Brain pericyte (primary cell): ENCODE results near the gene LKAAEAR1.

Source experiments
- DNase-seq: peaks from one replicate; pipeline ENCODE4 v3.0.0-alpha.2; 2012; ENCODE audit warnings: low read depth, low spot score

The LKAAEAR1 gene

DNA sequence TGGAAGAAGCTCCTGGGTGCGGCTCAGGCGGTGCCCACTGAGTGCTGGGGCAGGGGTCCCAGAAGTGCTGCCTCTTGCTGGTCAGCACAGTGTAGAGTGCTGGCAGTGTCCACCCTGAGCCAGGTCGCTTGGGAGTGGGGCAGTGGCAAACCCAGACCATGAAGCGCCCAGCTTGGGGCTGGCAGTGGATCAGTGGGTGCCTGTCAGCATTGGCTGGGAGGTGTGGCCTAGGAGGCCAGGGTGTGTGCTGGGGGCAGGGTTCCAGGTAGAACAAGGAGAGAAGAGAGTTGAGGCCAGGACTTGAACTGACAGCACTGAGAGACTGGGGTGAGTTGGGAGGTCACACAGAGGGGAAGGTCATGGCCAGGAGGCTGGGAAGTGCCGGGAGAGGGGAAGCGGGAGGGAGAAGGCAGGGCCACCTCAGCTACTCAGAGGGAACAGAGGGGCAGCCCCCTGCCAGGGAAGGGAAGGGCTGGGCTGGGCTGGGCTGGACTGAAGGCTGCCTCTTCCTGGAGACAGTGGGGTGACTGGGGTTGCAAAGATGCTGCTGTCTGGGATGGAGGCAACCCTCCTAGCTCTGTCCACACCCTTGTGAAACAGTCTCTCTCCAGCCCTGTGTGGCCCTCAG, 17.1 kb downstream of the LKAAEAR1 start:
- no peak for DNase-seq

DNA sequence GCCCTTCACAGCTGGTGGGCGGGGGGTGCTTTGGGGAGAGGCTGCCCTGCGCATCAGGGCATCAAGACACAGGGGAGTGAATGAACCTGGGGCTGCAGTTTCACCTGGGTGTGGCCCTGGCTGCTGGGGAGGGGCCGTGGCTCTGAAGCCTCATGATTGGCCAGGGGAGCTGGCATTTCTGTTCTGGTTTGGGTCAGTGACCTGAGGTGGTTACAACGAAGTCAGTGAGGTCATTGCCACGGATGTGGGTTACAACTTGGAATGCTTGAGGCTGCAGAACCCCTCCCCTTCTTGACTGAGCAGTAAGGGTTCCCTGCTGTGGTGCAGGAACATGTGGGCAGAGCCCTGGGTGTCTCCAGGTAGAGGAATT, 18.2 kb downstream of the LKAAEAR1 start:
- DNase-seq = no peak

DNA sequence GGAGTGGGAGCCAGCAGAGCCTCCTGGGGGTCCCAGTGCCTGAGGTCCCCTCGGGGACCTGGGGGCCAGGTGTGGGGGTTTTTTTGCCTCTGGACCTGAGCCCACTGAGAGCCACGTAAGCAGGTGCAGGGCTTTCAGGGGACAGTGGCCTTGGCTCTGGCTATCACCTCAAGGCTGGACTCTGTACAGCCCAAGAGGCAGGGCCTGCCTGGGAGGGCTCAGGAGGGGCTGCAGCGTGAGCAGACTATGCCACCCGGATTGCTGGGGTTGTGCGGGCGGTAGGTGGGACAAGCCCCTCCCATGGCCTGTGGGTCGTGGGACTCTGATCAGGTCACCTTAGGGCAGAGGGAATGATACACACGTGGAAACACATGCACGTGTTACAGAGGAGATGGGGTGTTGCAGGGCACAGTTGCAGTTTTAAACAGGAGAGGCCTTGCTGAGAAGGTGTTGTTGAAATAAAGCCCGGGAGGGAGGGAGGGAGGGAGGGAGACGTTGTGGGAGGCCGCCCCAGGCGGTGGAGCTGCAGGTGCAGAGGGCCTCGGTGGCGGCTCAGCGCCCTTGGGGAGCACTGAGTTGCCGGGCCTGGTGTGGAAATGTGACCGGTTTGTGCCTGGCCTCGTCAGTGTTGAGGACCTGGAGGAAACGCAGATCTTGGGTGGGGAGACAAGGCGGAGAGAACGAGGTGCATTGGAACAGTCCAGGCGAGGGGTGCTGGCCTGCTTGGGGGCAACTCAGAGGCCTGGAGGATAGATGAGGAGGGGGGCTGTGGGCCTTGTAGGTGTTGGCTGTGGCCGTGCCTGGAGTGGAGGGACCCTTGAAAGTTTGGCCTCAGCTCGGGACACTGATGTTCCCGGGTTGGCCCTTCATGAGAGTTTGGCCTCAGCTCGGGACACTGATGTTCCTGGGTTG, 18.9 kb downstream of the LKAAEAR1 start:
- DNase-seq = no peak

DNA sequence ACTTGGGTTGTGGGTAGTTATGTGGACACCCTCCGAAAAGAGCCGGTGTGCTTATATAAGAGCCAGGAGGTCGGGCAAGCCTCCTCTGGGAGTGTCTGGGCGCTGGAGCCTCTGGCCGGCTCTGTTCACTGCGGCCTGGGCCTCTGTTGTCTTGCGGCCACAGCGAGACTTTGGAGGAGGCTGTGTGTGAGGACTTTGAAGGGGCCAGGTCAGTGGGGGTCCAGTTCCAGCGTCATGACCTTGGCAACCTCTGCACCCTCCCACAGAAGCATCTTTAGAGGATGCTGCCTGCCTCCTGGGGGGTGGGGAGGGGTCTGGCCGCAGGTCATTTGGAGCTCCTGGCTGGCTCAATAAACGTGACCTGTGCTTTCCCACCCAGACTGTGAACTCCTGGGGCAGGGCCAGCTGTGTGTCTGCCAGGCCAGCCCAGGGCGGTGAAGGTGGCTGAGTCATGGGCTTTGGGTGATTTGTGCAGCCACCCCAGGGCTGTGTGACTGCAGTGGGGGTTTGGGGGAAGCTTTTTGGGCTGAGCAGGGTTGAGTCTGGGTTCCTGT, 20.0 kb downstream of the LKAAEAR1 start:
- DNase-seq = no peak

DNA sequence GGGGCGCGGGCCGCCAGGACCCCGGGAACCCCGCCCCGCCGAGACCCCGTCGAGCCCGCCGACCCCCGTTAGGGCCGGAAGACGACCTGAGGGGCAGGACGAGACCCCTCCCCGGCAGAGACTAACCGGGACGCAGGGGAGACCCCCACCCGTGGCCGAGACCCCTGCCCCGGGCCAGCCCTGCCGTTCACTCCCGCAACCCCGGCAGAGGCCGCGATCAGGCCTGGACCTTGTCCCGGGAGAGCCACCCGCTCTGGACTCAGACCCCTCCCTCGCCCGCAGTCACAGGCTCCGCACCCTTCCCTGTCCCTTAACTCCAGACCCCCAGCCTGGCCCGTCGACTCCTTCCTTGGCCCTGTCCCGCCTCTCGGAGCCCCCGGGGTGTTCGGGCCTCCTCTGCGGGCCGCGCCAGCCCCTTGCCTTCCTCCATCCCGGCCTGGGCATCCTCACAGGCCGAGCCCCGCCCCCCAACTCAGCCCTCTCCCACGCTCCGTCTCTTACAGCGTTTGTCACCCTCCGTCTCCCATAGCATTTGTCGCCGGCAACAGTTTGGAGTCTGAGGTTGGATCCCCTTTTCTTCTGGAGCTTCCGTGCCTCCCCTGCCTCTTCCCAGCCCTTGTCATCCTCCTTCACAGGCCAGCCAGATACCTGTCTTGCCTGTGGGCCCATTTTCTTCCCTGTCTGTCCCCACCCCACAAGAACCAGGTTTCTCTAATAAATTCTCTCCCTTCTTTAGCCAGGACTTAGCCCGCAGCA, 20.6 kb downstream of the LKAAEAR1 start:
- no peak for DNase-seq

DNA sequence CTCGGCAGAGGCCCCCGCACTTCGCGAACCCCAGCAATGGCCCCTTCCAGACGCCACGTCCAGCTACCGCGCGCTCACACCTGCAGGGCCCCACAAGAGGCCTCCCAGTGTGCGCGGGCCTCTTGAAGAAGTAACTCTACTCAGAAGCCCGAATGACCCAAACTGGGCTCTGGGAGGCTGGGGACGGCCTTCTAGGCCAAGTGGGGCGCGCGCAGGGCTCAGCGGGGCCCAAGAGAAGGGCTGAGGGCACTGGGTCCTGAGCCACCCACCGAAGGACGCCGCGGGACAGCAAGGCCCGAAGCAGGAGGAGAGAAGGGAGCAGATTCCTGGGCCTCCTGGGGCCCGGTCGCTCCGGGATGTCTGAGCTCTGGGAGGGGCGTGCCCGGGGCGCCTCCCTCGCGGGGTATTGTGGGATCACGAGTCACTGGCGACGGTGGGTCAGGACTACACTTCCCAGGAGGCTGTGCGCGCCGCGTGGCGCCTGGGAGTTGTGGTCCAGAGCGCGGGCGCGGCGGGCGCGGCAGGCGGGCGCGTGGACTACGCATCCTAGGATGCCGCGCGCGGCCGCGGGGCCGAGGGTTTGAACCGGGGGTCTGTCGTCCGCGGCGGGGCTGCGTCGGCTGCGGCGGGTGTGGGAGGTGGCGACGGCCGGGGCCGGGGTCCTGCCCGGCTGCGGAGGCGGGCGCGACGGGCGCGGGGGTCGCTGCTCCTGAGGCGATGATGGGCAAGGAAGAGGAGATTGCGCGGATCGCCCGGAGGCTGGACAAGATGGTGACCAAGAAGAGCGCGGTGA, 21.4 kb downstream of the LKAAEAR1 start, which contains the start of gene TCEA2:
TCEA2 (plus strand) TSS at position 603 of the 793 bp plus-strand sequence; CDS start at position 718, 115 bp downstream.
- peak; percentile 58 for DNase-seq

DNA sequence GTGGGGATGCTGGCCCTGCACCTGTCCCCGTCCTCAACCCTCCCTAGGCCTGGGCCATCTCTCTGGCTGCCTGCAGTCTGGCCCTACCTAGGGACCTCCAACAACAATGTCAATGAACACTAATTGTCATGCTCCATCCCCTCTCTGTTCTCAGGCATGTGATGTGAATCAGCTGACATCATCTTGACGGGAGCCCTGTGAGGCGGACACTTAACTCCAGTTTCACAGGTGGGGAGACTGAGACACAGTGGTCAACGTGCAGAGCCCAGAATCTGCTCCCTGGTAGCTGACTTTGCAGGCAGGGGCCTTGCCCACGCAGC, 22.0 kb downstream of the LKAAEAR1 start:
- DNase-seq = no peak

DNA sequence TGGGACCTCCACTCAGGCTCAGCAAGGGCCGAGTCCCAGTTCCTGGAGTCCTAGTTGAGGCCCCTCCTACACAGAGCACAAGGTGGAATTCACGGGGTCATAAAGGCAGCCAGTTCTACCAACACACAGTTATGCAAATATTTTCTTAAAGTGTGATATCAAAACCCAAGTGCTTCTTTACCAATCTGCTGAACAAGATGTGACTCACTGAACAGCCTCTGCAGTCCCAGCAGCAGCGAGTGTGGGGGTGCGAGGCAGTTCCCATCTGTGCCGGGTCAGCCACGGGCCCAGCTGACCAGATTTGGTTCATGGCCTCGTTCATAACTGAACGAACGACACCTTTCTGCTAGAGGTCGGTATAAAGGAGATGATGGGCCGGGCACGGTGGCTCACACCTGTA, 25.7 kb downstream of the LKAAEAR1 start:
- no peak for DNase-seq

DNA sequence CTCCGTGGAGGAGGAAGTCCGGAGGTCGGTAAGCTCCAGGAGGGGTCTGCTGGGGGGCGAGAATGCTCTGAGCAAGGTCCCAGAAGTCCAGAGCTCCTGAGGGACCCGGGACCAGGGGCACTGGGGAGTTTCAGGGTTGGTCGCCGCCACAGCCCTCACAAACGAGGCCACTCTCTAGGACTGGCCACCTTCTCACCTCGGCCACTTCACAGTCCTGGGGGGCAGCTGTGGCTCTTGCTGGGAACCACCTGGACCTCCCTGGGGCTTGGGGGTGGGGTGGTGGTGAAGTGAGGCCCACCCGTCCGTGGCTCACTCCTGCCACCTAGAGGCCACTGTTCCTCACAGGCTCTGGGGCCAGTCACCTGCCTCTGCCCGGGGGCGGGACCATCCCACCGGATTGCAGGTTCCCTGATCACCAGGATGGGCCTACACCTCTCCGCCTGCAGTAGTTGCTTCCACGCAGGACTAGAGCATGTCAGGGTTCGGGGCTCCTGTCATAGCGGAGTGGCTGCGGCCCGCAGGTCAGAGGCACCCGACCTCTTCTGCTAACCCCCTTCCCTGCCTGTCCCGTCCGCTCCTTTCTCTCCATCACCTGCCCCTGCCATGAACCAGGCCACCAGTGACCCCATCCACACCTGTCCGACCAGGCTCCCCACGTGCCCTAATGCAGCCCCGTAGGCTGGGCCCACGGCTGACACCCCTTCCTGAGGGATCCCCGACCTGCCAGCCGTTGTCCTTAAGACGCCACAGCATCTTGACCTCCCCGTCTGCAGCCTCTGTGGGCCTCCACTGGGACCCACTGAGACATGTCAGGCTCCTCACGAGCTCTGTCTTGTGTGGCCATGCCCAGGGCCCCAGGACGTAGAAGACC, 26.3 kb downstream of the LKAAEAR1 start:
- no peak for DNase-seq

DNA sequence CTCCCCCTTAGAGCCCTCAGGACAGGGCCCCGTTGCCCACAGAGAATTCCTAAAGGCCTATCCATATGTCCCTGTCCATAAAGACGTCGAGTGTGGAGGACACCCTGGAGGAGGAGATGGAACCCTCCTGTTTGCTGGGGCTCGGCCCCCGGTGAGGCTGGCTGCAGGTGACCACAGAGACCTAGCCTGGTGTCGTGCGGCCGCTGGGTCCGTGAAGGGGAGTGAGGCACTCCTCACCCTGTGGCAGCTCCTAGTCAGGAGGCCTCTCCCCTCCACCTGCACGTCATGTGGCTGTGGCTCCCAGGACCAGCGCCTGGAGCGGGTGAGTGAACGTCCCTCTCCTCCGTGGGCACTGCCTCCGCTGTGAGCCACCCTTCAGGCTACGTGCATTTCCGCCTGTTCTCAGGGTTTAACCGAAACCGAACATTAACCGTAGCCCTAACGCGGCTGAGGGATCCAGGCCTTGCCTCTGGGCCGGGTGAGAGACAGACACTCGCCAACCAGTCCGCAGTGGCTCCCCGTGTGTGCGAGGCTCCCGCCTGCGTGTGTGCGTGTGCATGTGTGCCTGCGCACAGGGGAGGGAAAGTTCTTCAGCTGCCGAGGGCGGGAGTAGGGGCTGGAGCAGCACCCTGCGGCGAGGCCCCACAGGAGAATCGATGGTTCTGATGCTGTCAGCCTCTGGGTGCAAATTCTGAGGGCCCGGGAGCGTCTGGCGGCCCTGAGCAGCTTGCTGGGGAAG, 27.1 kb downstream of the LKAAEAR1 start:
- DNase-seq = no peak

DNA sequence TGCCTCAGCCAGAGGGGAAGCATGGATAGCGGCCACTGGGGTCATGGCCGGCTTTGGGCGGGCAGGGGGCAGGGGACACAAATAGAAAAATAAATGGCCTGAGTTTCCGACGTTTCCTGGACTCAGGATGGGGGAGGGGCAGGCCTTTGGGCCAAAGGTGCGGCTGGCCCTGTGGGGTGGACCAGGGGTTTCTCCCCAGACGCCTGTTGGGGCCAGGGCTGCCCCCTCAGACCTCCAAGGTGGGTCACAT, 27.6 kb downstream of the LKAAEAR1 start:
- DNase-seq = no peak

DNA sequence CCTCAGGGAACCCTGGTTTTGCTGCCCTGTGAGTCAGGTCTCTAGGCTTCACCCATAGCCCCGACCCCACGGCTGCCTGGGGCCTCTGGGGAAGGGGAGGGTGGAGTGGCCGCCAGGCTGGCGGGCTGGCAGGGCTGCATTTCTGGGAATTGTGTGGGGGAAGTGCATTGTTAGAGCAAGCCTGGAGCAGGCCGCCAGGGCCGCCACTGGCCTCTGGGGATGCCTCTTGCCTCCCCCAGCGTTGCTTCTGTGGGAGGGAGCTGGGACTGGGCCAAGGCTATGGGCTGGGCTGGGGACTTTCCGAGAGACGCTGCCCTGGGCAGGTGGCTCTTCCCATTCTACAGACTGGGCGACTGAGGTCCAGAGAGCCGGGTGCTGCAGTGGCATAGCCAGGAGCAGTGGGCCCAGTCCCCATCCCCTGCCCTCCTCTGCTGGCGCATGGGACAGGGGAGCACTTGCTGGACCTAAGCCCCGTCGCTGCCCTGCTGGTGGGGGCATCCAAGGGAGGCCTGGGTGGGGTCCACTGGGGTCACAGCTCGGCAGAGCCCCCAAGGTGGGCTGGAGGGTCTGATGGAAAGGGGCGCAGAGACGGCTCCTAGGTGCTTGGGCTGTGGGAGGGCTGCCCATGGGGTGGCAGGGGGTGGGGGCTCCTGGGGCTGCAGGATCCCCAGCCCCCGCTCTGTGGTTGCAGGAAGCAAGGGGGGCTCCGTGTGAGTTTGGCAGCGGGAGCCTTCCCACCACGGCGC, 28.1 kb downstream of the LKAAEAR1 start:
- no peak for DNase-seq

DNA sequence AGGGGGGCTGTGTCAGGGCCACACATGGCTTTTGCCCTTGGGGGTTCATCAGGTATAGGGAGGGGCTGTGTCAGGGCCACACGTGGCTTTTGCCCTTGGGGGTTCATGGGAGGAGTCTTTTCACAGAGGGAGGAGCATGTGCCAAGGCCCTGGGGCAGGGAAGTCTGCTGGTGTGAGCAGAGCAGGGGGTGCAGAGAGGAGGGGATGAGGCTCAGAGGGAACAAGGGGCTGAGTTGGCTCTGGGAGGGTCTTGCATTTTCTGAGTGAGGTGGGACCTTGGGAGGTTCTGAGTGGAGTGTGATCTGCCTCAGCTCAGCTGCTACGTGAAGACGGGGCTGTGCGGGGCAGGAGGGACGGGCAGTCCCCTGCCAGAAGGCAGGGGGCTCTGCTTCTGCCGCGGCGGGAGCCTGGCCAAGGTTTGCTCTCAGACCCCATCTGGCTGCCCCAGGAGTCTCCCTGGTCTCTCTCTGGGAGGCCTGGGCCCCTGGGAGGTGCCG, 28.8 kb downstream of the LKAAEAR1 start:
- no peak for DNase-seq

DNA sequence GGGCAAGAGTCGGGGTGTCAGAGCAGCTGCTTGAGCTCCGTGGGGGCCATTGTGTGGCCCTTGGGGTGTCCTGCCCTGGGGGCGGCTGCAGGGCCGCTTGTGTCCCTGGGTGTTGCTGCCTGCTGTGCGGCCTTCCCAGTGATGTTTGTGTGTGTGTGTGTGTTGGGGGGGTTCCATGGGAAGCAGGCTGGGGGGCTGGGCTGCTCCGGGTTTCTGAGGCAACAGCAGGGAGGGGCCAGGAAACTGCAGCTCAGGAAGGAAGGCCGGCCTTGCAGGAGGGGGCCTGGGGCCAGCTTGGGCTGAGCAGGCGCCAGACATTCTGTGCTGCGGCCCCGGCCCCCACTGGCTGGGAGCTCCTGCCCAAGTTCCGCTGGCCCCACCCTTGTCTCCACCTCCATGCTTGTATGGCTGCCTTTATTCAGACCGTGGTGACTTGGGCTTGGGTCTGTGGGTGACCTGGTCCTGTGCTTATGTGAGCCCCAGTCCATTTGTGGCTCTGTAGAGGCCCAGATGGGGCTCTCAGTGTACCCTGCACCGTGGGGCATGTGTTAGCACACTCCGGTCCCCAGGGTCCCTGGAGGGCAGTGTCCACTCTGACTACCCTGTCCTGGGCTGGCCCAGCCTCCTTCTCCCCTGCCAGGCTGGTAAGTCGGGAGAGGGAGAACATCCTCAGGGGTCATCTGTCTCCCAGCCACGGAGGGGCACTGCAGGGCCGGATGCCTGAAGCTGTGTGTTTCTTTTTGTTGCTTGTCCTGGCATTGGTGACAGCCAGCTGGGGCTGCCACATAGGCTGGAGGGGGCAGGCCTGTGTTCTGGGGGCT, 30.1 kb downstream of the LKAAEAR1 start:
- no peak for DNase-seq

DNA sequence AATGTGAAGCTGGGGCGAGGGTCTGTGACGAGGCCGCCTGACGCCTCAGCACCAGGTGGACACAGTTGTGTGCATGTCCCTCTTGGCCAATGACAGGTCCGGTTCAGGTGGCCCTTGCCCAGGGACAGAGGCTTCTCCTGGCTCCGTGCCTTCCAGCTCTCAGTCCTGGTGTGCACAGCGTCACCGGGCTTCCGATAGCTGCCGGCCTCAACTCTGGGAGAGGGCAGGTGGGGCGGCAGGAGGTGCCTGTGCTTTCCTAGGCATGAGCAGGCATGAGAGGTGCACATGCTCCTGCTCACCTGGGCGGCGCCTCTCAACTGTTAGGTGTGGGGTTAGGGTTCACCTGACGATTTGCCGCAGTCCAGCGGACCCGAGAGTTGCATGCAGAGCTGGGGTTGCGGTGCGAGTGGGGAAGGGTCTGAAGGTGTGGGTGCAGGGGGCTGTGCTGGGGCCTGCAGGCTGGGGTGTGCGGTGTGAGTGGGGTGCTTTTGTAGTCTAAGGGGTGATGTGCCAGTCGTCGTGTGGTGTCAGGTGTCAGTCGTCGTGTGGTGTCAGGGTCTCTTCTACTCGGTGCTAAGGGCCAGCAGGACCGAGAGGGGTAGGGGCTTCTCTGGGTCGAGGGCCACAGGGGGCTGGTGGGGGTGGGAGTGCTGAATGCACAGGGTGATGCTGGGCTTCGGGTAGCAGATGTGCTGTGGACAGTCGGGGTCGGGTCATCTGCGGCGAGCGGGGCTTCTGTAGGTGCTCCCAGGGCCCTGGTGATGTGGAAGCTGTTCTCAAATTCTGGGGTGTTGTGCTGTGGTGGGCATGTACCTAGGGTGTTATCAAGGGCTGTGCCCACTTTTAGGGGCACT, 31.0 kb downstream of the LKAAEAR1 start:
- no peak for DNase-seq

DNA sequence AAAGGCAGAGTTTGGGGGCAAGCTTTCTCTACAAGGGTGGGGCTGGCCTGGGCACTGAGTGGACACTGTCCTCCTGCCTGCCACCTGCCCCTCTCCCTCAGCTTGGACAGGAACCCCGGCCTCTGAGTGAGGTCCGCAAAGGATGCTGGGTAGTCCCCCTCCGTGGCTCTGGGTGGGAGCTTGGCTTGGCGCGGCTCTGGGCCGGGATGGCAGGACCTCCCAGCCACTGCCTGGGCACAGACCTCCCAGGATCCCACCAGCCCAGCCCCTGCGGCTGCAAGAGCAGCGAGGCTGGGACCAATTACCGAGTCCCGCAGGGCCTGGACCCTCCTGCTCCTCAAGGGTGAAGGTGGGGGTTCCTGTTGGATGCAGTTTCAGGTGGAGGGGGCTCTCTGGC, 31.9 kb downstream of the LKAAEAR1 start:
- no peak for DNase-seq
